Activated T-helper 1 cell treated with Interleukin-2 at 50 U/mL for 16 hours (primary cell): ENCODE results near the gene LSM14B.

Source experiments
- DNase-seq: peaks from one replicate; pipeline ENCODE4 v3.0.0-alpha.2; 2020; ENCODE audit warnings: low read depth

The LSM14B gene

GRCh38 chr20:62164879-62165761 lies 42.8 kb downstream of the LSM14B start:
- no peak for DNase-seq

GRCh38 chr20:62165762-62166399 lies 43.6 kb downstream of the LSM14B start:
- no peak for DNase-seq

- no peak for DNase-seq
Measured at GRCh38 chr20:62167474-62167873, 45.2 kb downstream of the LSM14B start.

GRCh38 chr20:62168061-62168460 lies 45.8 kb downstream of the LSM14B start:
- no peak for DNase-seq

- no peak for DNase-seq
Measured at GRCh38 chr20:62168890-62169435, 46.7 kb downstream of the LSM14B start.

- DNase-seq: no peak
Measured at GRCh38 chr20:62170536-62170935, 48.3 kb downstream of the LSM14B start.

- no peak for DNase-seq
Measured at GRCh38 chr20:62171245-62171644, 49.0 kb downstream of the LSM14B start.

- no peak for DNase-seq
Measured at GRCh38 chr20:62172666-62173065, 50.4 kb downstream of the LSM14B start.

- DNase-seq: no peak
Measured at GRCh38 chr20:62174021-62174804, 51.9 kb downstream of the LSM14B start.

GRCh38 chr20:62174870-62175624 lies 52.8 kb downstream of the LSM14B start:
- no peak for DNase-seq

- DNase-seq: no peak
Measured at GRCh38 chr20:62175711-62176110, 53.4 kb downstream of the LSM14B start.

GRCh38 chr20:62176866-62177265 lies 54.6 kb downstream of the LSM14B start:
- no peak for DNase-seq

- DNase-seq: no peak
Measured at GRCh38 chr20:62177307-62177706, 55.0 kb downstream of the LSM14B start.

GRCh38 chr20:62178316-62179161 lies 56.3 kb downstream of the LSM14B start:
- DNase-seq: no peak

GRCh38 chr20:62179162-62179504 lies 56.9 kb downstream of the LSM14B start:
- no peak for DNase-seq

GRCh38 chr20:62181808-62182207 lies 59.5 kb downstream of the LSM14B start:
- DNase-seq: no peak

- peak; percentile 89 for DNase-seq
Measured at GRCh38 chr20:62182469-62183425, 60.5 kb downstream of the LSM14B start, which contains the start of gene MTG2. Gene MTG2 (plus strand): TSS chr20:62183028. CDS start chr20:62193421, 10,393 bp downstream.

GRCh38 chr20:62183426-62184142 lies 61.3 kb downstream of the LSM14B start:
- DNase-seq: no peak
